ENCODE results near the gene ELL.

ELL gene

GRCh38 chr19:18461471-18461870 lies 60.4 kb downstream of the ELL start (continued):
- TF ChIP-seq TSHZ2 (CRISPR knock-in tag; IDR thresholded peaks at IDR 0.05): no peak
- TF ChIP-seq POU6F1 (CRISPR knock-in tag; IDR thresholded peaks at IDR 0.05; ENCODE audit: borderline replicate concordance, low read depth): no peak

DNA sequence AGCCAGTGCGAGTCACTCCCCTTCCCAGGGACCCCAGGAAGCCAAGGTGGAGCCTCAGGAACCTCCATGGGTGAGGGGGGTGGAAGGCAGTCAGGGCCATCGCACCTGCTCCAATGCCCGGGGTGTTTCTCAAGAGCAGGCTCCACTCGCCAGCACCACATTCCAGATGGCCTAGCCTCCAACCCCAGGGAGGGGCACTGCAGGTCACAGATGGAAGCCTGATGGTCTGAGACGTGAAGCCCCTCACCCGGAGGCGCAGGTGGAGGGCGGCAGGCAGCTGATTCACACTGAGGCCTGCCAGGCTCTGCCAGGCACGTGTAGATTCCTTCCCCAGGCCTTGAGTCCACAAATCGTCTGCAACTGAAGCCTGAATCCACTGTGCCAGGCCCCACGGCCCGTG lies 61.0 kb downstream of the ELL start:
- ATAC-seq: no peak
- no peak for TF ChIP-seq ISL1 (CRISPR knock-in tag; IDR thresholded peaks at IDR 0.05)

DNA sequence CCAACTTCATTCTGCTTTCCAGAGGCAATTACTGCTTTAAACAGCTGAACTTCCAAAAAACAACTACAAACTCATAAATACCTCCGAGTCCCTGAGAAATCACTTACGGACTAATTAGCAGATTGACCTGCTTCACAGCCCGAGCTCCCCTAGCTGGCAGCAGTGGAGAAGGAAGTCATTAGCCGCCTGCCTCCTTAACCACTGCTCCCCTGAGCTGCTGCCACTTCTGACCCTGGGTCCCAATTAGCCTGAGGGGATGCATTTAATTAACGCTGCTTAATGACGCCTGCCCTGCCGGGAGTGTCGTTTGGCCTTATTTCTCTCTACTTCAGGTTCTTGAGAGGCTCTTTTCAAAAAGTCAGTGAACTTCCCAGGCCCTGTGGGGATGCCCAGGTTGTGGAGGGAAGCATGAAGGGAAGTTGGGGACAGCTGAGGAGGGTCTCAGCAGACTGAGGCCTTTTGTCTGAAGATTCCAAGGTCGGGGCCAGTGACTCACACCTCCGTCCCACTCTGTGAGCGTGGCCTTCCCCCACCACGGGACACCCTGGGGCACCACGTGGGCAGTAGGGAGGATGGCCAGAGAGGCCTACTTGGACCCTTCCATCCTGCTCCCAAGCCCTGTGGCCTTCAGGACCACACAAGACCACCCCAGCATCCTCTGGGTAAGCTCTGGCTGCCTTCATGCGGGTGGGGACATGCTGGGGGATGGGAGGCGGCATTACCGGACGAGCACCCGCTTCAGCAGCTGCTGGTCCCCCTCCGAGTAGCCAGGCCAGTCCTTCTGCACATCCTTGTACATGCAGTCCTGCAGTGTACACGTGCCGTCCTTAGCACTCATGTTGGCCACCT lies 64.2 kb downstream of the ELL start:
- TF ChIP-seq CSDC2 (CRISPR knock-in tag; IDR thresholded peaks at IDR 0.05) (no peak), ZFP30 (CRISPR knock-in tag; IDR thresholded peaks at IDR 0.05) (no peak), PPARA (CRISPR knock-in tag; IDR thresholded peaks at IDR 0.05; ENCODE audit: borderline replicate concordance) (no peak), ZNF8 (CRISPR knock-in tag; IDR thresholded peaks at IDR 0.05) (no peak), BACH2 (CRISPR knock-in tag; IDR thresholded peaks at IDR 0.05; ENCODE audit: borderline replicate concordance) (no peak), OSR1 (CRISPR knock-in tag; IDR thresholded peaks at IDR 0.05) (no peak), GLIS3 (CRISPR knock-in tag; IDR thresholded peaks at IDR 0.05) (no peak), ZNF70 (CRISPR knock-in tag; IDR thresholded peaks at IDR 0.05) (no peak), CREB5 (CRISPR knock-in tag; IDR thresholded peaks at IDR 0.05; ENCODE audit: low read depth) (no peak), ARNTL (CRISPR knock-in tag; IDR thresholded peaks at IDR 0.05; ENCODE audit: borderline replicate concordance, low read depth) (no peak), ZC3H10 (CRISPR knock-in tag; IDR thresholded peaks at IDR 0.05) (no peak), ESRRG (CRISPR knock-in tag; IDR thresholded peaks at IDR 0.05) (no peak)
- TF ChIP-seq, protein P1, sequence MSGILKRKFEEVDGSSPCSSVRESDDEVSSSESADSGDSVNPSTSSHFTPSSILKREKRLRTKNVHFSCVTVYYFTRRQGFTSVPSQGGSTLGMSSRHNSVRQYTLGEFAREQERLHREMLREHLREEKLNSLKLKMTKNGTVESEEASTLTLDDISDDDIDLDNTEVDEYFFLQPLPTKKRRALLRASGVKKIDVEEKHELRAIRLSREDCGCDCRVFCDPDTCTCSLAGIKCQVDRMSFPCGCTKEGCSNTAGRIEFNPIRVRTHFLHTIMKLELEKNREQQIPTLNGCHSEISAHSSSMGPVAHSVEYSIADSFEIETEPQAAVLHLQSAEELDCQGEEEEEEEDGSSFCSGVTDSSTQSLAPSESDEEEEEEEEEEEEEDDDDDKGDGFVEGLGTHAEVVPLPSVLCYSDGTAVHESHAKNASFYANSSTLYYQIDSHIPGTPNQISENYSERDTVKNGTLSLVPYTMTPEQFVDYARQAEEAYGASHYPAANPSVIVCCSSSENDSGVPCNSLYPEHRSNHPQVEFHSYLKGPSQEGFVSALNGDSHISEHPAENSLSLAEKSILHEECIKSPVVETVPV (CRISPR knock-in tag; IDR thresholded peaks at IDR 0.05): no peak
- TF ChIP-seq, protein P2, sequence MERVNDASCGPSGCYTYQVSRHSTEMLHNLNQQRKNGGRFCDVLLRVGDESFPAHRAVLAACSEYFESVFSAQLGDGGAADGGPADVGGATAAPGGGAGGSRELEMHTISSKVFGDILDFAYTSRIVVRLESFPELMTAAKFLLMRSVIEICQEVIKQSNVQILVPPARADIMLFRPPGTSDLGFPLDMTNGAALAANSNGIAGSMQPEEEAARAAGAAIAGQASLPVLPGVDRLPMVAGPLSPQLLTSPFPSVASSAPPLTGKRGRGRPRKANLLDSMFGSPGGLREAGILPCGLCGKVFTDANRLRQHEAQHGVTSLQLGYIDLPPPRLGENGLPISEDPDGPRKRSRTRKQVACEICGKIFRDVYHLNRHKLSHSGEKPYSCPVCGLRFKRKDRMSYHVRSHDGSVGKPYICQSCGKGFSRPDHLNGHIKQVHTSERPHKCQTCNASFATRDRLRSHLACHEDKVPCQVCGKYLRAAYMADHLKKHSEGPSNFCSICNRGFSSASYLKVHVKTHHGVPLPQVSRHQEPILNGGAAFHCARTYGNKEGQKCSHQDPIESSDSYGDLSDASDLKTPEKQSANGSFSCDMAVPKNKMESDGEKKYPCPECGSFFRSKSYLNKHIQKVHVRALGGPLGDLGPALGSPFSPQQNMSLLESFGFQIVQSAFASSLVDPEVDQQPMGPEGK (CRISPR knock-in tag; IDR thresholded peaks at IDR 0.05; ENCODE audit: borderline replicate concordance): no peak

GRCh38 chr19:18456974-18457373 lies 64.9 kb downstream of the ELL start:
- TF ChIP-seq ZNF565 (CRISPR knock-in tag; conservative IDR thresholded peaks at IDR 0.05; ENCODE audit: low read depth) (no peak), ZFP3 (CRISPR knock-in tag; IDR thresholded peaks at IDR 0.05) (no peak), TOX (CRISPR knock-in tag; IDR thresholded peaks at IDR 0.05; ENCODE audit: borderline replicate concordance) (no peak), RARB (CRISPR knock-in tag; IDR thresholded peaks at IDR 0.05) (no peak), ZC3H10 (CRISPR knock-in tag; IDR thresholded peaks at IDR 0.05) (no peak), POU6F1 (CRISPR knock-in tag; IDR thresholded peaks at IDR 0.05; ENCODE audit: borderline replicate concordance, low read depth) (no peak)
- TF ChIP-seq, protein P1 (CRISPR knock-in tag; IDR thresholded peaks at IDR 0.05): no peak
- ATAC-seq: peak; percentile 14; the same call in 1 of the 3 replicates

More for the DNA sequence above, 64.2 kb downstream of the ELL start:
- no peak for ATAC-seq

Measured in SK-N-SH treated with all-trans-retinoic acid at 6 μM for 48 hours (cell line).